Measurements from ENCODE around the gene SRD5A3. TPM values are rescaled to one million over a fixed set of nuclear protein-coding genes. Genes with fewer than 3 reads are reported as not detected.
A peak's percentile ranks its signal among the peaks of the same experiment; 100 is the strongest.

The SRD5A3 gene
- total and polyA plus RNA-seq, 9 of the 15 experiments (the other 6 are each of a cell fraction or from before 2014, with no cell fraction given): 2.5 to 37.0 (median 13.3) TPM

- TF ChIP-seq NFATC3 (IDR thresholded peaks at IDR 0.05) (no peak), SMAD3 (CRISPR knock-in tag; conservative IDR thresholded peaks at IDR 0.05) (no peak), ZMIZ1 (IDR thresholded peaks at IDR 0.05; ENCODE audit: low read depth in 2 of 2, low read length in 2 of 2) (0 out of 4 replicates have a peak, but pooled peaks of 1 of the 2 experiments have one; percentile 4), HDAC6 (IDR thresholded peaks at IDR 0.05; ENCODE audit: low read depth, low read length) (no peak), ZFPM2 (CRISPR knock-in tag; IDR thresholded peaks at IDR 0.05) (no peak), SMAD1 (IDR thresholded peaks at IDR 0.05; ENCODE audit: low read depth, low read length, partially characterized antibody) (peak; percentile 88), TAF1 (IDR thresholded peaks at IDR 0.05; ENCODE audit: control insufficient read depth, extremely low read depth, insufficient read depth, low read length, severe bottlenecking) (peak; percentile 83), EWSR1 (IDR thresholded peaks at IDR 0.05; ENCODE audit: borderline replicate concordance, low read depth, partially characterized antibody) (no peak), ZNF165 (CRISPR knock-in tag; IDR thresholded peaks at IDR 0.05; ENCODE audit: borderline replicate concordance) (no peak), MAFG (tag; conservative IDR thresholded peaks at IDR 0.05) (no peak), NUFIP1 (IDR thresholded peaks at IDR 0.05; ENCODE audit: partially characterized antibody) (no peak), CBX1 (IDR thresholded peaks at IDR 0.05; ENCODE audit: low read depth) (peak; percentile 94), CHD4 (IDR thresholded peaks at IDR 0.05; ENCODE audit: insufficient read depth, insufficient replicate concordance, low read depth, low read length, poor library complexity, severe bottlenecking) (peak; percentile 5), EHMT2 (IDR thresholded peaks at IDR 0.05) (no peak), PHF8 (IDR thresholded peaks at IDR 0.05; ENCODE audit: borderline replicate concordance, low read length) (peak; percentile 99; the same call in 1 of the 2 replicates), FOXM1 (IDR thresholded peaks at IDR 0.05; ENCODE audit: low read depth) (no peak), FOXM1 (CRISPR knock-in tag; IDR thresholded peaks at IDR 0.05; ENCODE audit: low read depth) (peak; percentile 94; the same call in 1 of the 2 replicates), POLR2H (tag; IDR thresholded peaks at IDR 0.05; ENCODE audit: low read depth) (peak; percentile 65; the same call in 1 of the 2 replicates), ARID4B (CRISPR knock-in tag; IDR thresholded peaks at IDR 0.05) (peak; percentile 79)
These were observed at the start of gene SRD5A3 (continued) for GRCh38 chr4:55345980-55346850.
